IPS-18a (cell line): ENCODE measurements around the gene MAL.
A peak's percentile ranks its signal among the peaks of the same experiment; 100 is the strongest.
"Not testable (repeated sequence)": the region's sequence is repeated elsewhere in the genome, so short reads cannot be mapped to it uniquely, and the experiment has no call there.

Experiments used
- H3K27ac ChIP-seq: one replicate; pipeline ENCODE4 v1.5.1; 2013; ENCODE audit warnings: low read length
- H3K27me3 ChIP-seq: one replicate; pipeline ENCODE4 v1.6.1; 2013; ENCODE audit warnings: mild to moderate bottlenecking, low read length; ENCODE audit not compliant: control insufficient read depth, insufficient read depth
- H3K36me3 ChIP-seq: one replicate; pipeline ENCODE4 v1.6.1; 2013; ENCODE audit warnings: low read depth, low read length; ENCODE audit not compliant: control insufficient read depth
- H3K4me1 ChIP-seq: one replicate; pipeline ENCODE4 v1.6.1; 2013; ENCODE audit warnings: low read depth, low read length; ENCODE audit not compliant: control insufficient read depth
- H3K4me3 ChIP-seq: one replicate; pipeline ENCODE4 v1.5.1; 2013; ENCODE audit warnings: low read length
- H3K9ac ChIP-seq: one replicate; pipeline ENCODE4 v1.6.1; 2013; ENCODE audit warnings: mild to moderate bottlenecking, low read length, moderate library complexity
- H3K9me3 ChIP-seq: one replicate; pipeline ENCODE4 v1.6.1; 2013; ENCODE audit warnings: low read depth, low read length; ENCODE audit not compliant: control insufficient read depth

Gene MAL

DNA sequence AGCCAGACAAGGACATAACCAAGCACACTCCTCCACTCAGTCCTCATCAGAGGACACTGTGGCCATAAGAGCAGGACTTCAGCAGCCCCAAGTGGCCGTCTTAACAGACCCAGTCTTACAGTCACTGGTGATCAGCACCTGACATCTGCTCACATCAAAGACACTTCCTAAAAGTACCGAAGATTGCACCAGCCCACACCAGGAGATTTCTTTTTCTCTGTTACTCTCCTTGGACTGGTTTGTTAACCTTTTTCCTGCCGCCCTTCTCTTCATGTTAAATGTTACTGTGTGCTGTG, 52.0 kb downstream of the MAL start:
- no peaks in the 10 kb centered on the region for H3K9me3 ChIP-seq
- H3K9ac ChIP-seq = no peak overlapping the region
- no peak overlapping the region for H3K27ac ChIP-seq
- H3K27me3 ChIP-seq = peaks cover 17% of the 10 kb centered on the region
- H3K4me1 ChIP-seq = peaks cover 9% of the 10 kb centered on the region
- H3K36me3 ChIP-seq = no peaks in the 10 kb centered on the region
- H3K4me3 ChIP-seq = peak overlapping the region; percentile 65

DNA sequence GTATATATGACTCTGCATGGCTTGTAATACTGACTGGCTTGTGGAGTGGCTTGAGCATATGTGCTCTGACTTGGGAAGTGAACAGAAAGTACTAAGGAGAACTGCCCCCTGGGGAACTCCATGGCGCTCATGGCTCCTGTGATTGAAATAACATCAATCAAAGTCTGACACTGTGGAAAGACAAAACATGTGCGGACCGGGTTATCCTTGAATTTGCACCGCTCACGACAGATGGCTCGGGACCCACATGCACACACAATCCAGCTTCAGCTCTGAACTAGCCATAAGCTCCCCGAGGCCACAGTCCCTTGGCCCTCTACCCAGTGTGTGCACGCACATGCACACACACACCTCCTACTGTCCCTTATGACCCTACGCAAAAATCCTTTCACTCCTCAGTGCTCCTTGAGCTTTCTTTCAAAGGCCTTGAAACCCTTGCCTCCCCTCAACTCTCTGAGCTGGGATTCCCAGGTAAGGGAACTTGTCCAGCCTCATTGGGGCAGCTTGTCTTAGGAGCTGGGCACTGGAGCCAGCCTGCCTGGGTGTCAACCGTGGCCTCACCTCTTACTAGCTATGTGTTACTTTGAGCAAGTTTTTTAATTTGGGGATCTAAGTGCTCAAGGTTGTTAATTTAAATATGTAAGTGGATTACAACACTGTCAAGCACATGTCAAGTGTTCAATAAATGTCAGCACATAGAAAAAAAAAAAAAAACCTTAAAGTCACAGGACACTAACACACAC, 52.5 kb downstream of the MAL start:
- Histone ChIP-seq H3K36me3 (no peaks in the 10 kb centered on the region), H3K27me3 (peaks cover 17% of the 10 kb centered on the region), H3K27ac (no peak overlapping the region), H3K4me1 (peaks cover 9% of the 10 kb centered on the region), H3K9ac (no peak overlapping the region), H3K4me3 (no peak overlapping the region), H3K9me3 (no peaks in the 10 kb centered on the region)

GRCh38 chr2:95079199-95079683, 53.7 kb downstream of the MAL start:
- no peak overlapping the region for H3K27ac ChIP-seq
- H3K4me3 ChIP-seq = peak overlapping the region; percentile 29
- no peaks in the 10 kb centered on the region for H3K9me3 ChIP-seq
- H3K9ac ChIP-seq = no peak overlapping the region
- peaks cover 17% of the 10 kb centered on the region for H3K27me3 ChIP-seq
- H3K36me3 ChIP-seq = no peaks in the 10 kb centered on the region
- H3K4me1 ChIP-seq = peaks cover 9% of the 10 kb centered on the region

DNA sequence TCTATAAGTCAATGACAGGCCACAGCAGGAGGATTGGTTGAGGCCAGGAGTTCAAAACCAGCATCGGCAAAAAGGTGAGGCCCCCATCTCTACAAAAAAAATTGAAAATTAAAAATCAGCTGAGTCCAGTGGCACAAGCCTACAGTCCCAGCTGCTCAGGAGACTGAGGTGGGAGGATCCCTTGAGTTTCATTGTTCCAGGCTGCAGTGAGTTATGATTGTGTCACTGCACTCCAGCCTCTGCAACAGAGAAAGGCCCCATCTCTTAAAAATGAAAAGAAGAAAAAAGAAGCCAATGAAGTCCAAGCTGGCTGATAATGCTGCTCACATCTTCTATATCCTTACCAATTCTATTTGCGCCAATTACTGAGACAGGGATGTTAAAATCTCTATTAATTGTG, 57.0 kb downstream of the MAL start:
- Histone ChIP-seq H3K27me3 (peaks cover 7% of the 10 kb centered on the region), H3K27ac (no peak overlapping the region), H3K4me3 (no peak overlapping the region), H3K9ac (no peak overlapping the region), H3K4me1 (peaks cover 9% of the 10 kb centered on the region), H3K36me3 (peaks cover 22% of the 10 kb centered on the region), H3K9me3 (no peaks in the 10 kb centered on the region)

- no peaks in the 10 kb centered on the region for H3K9me3 ChIP-seq
- no peak overlapping the region for H3K27ac ChIP-seq
- peaks cover 4% of the 10 kb centered on the region for H3K4me1 ChIP-seq
- no peaks in the 10 kb centered on the region for H3K27me3 ChIP-seq
- peaks cover 29% of the 10 kb centered on the region for H3K36me3 ChIP-seq
- no peak overlapping the region for H3K9ac ChIP-seq
- H3K4me3 ChIP-seq = no peak overlapping the region
Measured at GRCh38 chr2:95086017-95086416, 60.5 kb downstream of the MAL start.

- Histone ChIP-seq H3K27ac (no peak overlapping the region), H3K4me3 (no peak overlapping the region), H3K36me3 (peaks cover 39% of the 10 kb centered on the region), H3K27me3 (no peaks in the 10 kb centered on the region), H3K4me1 (peaks cover 4% of the 10 kb centered on the region), H3K9me3 (no peaks in the 10 kb centered on the region), H3K9ac (no peak overlapping the region)
Measured at GRCh38 chr2:95087379-95087778, 61.9 kb downstream of the MAL start.

- H3K9me3 ChIP-seq = no peaks in the 10 kb centered on the region
- H3K9ac ChIP-seq = no peak overlapping the region
- no peak overlapping the region for H3K4me3 ChIP-seq
- no peak overlapping the region for H3K27ac ChIP-seq
- H3K4me1 ChIP-seq = peaks cover 4% of the 10 kb centered on the region
- peaks cover 26% of the 10 kb centered on the region for H3K36me3 ChIP-seq
- H3K27me3 ChIP-seq = no peaks in the 10 kb centered on the region
Measured at GRCh38 chr2:95091885-95092555, 66.5 kb downstream of the MAL start.

DNA sequence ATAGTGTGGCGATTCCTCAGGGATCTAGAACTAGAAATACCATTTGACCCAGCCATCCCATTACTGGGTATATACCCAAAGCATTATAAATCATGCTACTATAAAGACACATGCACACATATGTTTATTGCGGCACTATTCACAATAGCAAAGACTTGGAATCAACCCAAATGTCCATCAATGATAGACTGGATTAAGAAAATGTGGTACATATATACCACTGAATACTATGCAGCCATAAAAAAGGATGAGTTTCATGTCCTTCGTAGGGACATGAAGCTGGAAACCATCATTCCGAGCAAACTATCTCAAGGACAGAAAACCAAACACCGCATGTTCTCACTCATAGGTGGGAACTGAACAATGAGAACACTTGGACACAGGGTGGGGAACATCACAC, 72.8 kb downstream of the MAL start:
- H3K27me3 ChIP-seq, H3K9ac ChIP-seq, H3K4me1 ChIP-seq, H3K9me3 ChIP-seq, H3K4me3 ChIP-seq, H3K27ac ChIP-seq: not testable (repeated sequence)
- H3K36me3 ChIP-seq = peaks cover 25% of the 10 kb centered on the region

DNA sequence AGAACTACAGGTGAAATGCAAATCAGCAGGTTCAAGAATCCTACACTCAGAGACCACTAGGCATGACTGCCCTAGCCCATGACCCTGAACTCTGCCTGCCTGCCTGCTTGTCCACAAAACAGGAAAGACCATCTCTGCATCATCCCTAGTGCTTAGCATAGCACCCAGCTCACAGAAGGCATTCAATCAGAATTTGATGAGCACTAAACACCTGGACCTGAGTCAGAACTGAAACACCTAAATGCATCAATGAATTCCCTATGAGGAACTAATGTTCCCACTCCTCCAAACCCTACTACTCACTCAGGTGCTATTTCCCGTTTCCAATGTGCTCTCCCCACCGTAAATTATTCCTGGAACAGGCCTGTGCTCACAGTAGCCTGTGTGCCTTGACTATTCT, 74.4 kb downstream of the MAL start:
- Histone ChIP-seq H3K27ac (no peak overlapping the region), H3K9me3 (no peaks in the 10 kb centered on the region), H3K4me1 (no peaks in the 10 kb centered on the region), H3K27me3 (no peaks in the 10 kb centered on the region), H3K9ac (no peak overlapping the region), H3K4me3 (no peak overlapping the region), H3K36me3 (peaks cover 41% of the 10 kb centered on the region)
